ENCODE measurements around the gene ITPR2. TPM values are rescaled to one million over a fixed set of nuclear protein-coding genes. Genes with fewer than 3 reads are reported as not detected.

The ITPR2 gene
- total and polyA plus RNA-seq, 2 of the 13 experiments (the other 11 are each of a cell fraction or from before 2014, with no cell fraction given), result 31.9 to 81.9 TPM

DNA sequence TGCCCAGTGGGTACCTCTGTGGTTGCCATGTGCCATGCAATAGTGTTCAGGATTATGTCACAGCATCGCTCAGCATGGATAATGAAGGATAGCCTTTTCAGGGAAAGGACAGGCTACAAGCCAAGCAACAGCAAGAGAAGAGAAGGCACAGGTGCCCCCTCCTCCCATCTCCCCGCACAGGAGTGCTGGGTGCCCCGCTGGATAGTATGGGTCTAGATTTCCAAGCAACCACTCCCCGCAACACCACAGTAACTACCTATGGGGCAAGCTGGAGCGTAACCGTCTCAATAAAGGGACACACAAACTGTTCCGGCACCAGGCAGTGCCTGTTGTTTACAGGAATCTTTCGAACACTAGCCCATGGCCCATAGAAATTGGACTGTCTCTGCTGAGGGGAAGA, 222.2 kb downstream of the ITPR2 start:
- intact Hi-C loops (cut with micrococcal nuclease; ENCODE audit: unreplicated experiment), result no loop called here

GRCh38 chr12:26609986-26610385, 223.0 kb downstream of the ITPR2 start:
- Histone ChIP-seq H3K4me1 (ENCODE audit: insufficient read depth, low read length) (no peaks in the 10 kb centered on the region), H3K4me3 (replicated peaks in 1 of 3; ENCODE audit: insufficient read depth in 1 of 3, low read depth in 2 of 3, low read length in 3 of 3) (no peak overlapping the region), H3K27me3 (ENCODE audit: control insufficient read depth in 1 of 2, insufficient read depth in 2 of 2, low read length in 2 of 2) (no peaks in the 10 kb centered on the region), H3K27ac (ENCODE audit: extremely low read length, insufficient read depth, low read length) (no peak overlapping the region), H4K20me1 (ENCODE audit: insufficient read depth, low read length) (no peaks in the 10 kb centered on the region), H3K79me2 (ENCODE audit: insufficient read depth, low read length) (no peaks in the 10 kb centered on the region), H3K4me2 (ENCODE audit: low read depth, low read length) (no peak overlapping the region), H3K9ac (ENCODE audit: insufficient read depth, low read depth, low read length) (no peak overlapping the region), H3K9me3 (ENCODE audit: low read length) (no peaks in the 10 kb centered on the region), H2AFZ (ENCODE audit: low read length) (no peak overlapping the region), H3K36me3 (replicated peaks in 1 of 2; ENCODE audit: control insufficient read depth in 1 of 2, insufficient read depth in 2 of 2, low read length in 2 of 2) (peaks cover 4 to 42% of the 10 kb centered on the region in 2 experiments; a peak in 4 of 5 replicates)
- ATAC-seq (no peak), FAIRE-seq (no peak), DNase-seq (ENCODE audit: low spot score) (no peak)
- ChIA-PET CTCF (ENCODE audit: low intra/inter-chr PET ratio, low total read pairs) (no interaction called here), POLR2A (no interaction called here)
- TF ChIP-seq SP140L (CRISPR knock-in tag; IDR thresholded peaks at IDR 0.05; ENCODE audit: borderline replicate concordance) (no peak), ZZZ3 (CRISPR knock-in tag; IDR thresholded peaks at IDR 0.05; ENCODE audit: borderline replicate concordance) (no peak), UBTF (CRISPR knock-in tag; IDR thresholded peaks at IDR 0.05) (no peak), RFX1 (IDR thresholded peaks at IDR 0.05) (no peak), RBM22 (optimal IDR thresholded peaks at IDR 0.05; ENCODE audit: low read length) (no peak), RORA (CRISPR knock-in tag; IDR thresholded peaks at IDR 0.05) (no peak), KMT2B (CRISPR knock-in tag; IDR thresholded peaks at IDR 0.05) (no peak), ARID5B (CRISPR knock-in tag; IDR thresholded peaks at IDR 0.05) (no peak), TCF7L2 (IDR thresholded peaks at IDR 0.05; ENCODE audit: low read depth, low read length) (no peak)
- WGBS (ENCODE audit: low lambda C conversion rate), result 100% methylated on average over 1 of the region's 1 CpG
- BruUV-seq (replicated peaks), result no TSS peak
- intact Hi-C loops (cut with micrococcal nuclease; ENCODE audit: unreplicated experiment) (no loop called here), in situ Hi-C loops (cut with HindIII; ENCODE audit: extremely low pct_ligation_motif_present, low pct_unique_long_range_greater_than_20kb) (no loop called here)

More for the DNA sequence above, 222.2 kb downstream of the ITPR2 start:
- in situ Hi-C loops (cut with HindIII; ENCODE audit: extremely low pct_ligation_motif_present, low pct_unique_long_range_greater_than_20kb), result no loop called here
- Histone ChIP-seq H3K4me2 (ENCODE audit: low read depth, low read length) (no peak overlapping the region), H3K9me3 (ENCODE audit: low read length) (no peaks in the 10 kb centered on the region), H3K27me3 (ENCODE audit: control insufficient read depth in 1 of 2, insufficient read depth in 2 of 2, low read length in 2 of 2) (no peaks in the 10 kb centered on the region), H3K4me1 (ENCODE audit: insufficient read depth, low read length) (no peaks in the 10 kb centered on the region), H3K9ac (ENCODE audit: insufficient read depth, low read depth, low read length) (no peak overlapping the region), H4K20me1 (ENCODE audit: insufficient read depth, low read length) (no peaks in the 10 kb centered on the region), H3K27ac (ENCODE audit: extremely low read length, insufficient read depth, low read length) (no peak overlapping the region), H3K4me3 (replicated peaks in 1 of 3; ENCODE audit: insufficient read depth in 1 of 3, low read depth in 2 of 3, low read length in 3 of 3) (no peak overlapping the region), H3K79me2 (ENCODE audit: insufficient read depth, low read length) (no peaks in the 10 kb centered on the region), H2AFZ (ENCODE audit: low read length) (no peak overlapping the region), H3K36me3 (replicated peaks in 1 of 2; ENCODE audit: control insufficient read depth in 1 of 2, insufficient read depth in 2 of 2, low read length in 2 of 2) (peaks cover 4 to 42% of the 10 kb centered on the region in 2 experiments; a peak in 4 of 5 replicates)
- CTCF ChIA-PET (ENCODE audit: low intra/inter-chr PET ratio, low total read pairs), result no interaction called here
- TF ChIP-seq RBM22 (optimal IDR thresholded peaks at IDR 0.05; ENCODE audit: low read length) (peak; percentile 71), ZNF468 (CRISPR knock-in tag; IDR thresholded peaks at IDR 0.05) (no peak), MED8 (CRISPR knock-in tag; IDR thresholded peaks at IDR 0.05; ENCODE audit: insufficient replicate concordance) (no peak)
- TF ChIP-seq, protein P1, sequence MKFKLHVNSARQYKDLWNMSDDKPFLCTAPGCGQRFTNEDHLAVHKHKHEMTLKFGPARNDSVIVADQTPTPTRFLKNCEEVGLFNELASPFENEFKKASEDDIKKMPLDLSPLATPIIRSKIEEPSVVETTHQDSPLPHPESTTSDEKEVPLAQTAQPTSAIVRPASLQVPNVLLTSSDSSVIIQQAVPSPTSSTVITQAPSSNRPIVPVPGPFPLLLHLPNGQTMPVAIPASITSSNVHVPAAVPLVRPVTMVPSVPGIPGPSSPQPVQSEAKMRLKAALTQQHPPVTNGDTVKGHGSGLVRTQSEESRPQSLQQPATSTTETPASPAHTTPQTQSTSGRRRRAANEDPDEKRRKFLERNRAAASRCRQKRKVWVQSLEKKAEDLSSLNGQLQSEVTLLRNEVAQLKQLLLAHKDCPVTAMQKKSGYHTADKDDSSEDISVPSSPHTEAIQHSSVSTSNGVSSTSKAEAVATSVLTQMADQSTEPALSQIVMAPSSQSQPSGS (CRISPR knock-in tag; IDR thresholded peaks at IDR 0.05), result no peak
- BruUV-seq (replicated peaks), result no TSS peak
- WGBS (ENCODE audit: low lambda C conversion rate), result 98% methylated on average over 8 of the region's 8 CpGs
- FAIRE-seq (no peak), ATAC-seq (peak; percentile 19; the same call in 2 of the 3 replicates), DNase-seq (ENCODE audit: low spot score) (no peak)
- POLR2A ChIA-PET, result no interaction called here
